Activated gamma-delta T cell treated with Interleukin-2 at 50 U/mL for 16 hours (primary cell): ENCODE data around the gene CNTNAP5.

Experiments
- DNase-seq: peaks from one replicate; pipeline ENCODE4 v3.0.0-alpha.2; 2020

Gene CNTNAP5

GRCh38 chr2:124835331-124835730, 810.2 kb downstream of the CNTNAP5 start:
- no peak for DNase-seq

GRCh38 chr2:124836416-124836815, 811.3 kb downstream of the CNTNAP5 start:
- no peak for DNase-seq

DNA sequence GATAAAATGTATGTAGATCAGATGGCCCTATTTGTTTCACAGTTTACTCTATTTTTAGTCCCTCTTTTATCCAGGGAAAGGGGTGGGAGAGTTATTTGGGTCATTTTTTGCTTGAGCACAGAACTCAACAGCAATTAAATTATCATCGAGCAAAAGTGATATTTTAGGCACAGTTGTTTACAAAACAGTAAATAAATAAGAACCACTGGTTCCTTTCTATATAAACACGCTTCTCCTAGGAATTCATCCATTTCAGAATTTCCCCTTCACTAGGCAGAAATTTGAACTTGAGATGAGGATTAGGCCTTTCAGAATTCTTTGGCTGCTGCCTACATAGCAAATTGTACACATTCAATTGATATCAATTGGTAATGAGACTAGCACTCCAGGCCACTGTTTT, 812.4 kb downstream of the CNTNAP5 start:
- DNase-seq = no peak

DNA sequence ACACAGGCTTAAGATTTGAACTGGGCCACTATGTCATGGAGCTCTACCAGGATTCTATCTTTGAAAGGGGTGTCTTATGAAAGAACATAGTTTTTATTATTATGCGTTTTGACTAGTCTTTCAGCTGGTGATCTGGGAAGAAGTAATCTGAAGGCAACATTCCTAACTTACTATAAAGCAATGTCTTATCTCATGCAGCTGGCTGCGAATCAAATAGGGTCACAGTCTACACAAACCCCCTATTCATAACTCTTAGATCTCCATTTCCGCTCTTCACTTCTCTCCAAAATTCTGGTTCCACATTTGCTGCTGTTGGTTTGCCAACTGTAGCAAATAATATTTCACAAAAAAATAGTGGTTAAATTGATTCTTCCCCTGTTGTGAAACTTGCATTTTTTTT, 813.3 kb downstream of the CNTNAP5 start:
- DNase-seq = no peak

DNA sequence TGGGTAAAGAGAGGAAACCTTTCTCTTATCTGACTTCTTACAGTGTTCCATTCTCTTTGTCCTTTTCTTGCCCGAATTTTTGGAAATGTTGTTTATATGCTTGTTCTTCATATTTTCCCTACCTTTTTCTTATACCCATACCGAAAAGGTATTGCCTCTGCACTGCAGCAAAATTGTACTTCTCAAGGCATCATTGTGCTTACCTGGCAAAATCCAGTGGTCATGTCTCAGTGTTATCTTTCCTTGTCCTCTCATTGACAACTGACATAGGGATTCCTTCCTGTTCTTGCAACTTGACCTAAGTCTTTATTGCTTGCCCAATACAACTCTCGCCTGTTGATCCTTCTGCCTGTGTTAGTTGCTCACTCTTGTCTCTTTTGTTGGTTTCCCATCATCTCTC, 842.2 kb downstream of the CNTNAP5 start:
- no peak for DNase-seq

DNA sequence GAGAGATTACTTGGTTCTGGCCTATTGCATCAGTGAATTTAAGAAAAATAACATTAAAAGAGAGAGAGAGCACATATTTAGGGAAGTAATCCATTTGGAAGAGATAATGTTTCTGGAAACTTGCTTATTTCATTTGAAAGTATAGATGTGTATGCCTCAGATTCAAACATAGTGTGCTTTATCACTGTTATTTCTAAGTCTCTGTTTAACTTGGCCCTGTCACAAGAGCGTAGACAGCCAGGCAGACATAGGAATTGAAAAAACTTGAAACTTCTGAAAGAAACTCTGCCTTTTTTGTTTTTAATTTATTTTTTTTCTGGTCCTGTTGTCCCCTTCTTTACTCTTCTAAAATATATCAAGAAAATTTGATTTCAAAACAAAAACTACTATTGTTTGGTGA, 849.1 kb downstream of the CNTNAP5 start:
- DNase-seq = no peak

DNA sequence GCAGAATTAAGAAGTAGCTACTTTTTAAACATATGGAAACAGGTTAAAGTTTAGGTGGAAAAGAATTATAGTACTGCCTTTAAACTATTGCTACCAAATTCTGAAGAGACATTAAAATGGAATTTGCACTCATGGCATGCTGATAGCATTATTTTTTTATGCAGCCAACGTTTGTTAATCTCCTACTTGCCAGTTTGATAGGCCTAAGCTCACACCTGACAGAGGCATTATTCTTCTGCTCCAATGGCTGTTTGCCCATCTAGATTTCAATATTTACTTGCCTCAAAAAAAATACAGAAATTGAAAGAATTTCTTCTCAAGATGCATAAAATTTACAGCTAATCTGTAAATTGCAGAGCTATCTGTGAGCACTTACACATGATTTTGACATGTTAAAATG, 849.6 kb downstream of the CNTNAP5 start:
- no peak for DNase-seq

- DNase-seq = no peak
These were observed 850.6 kb downstream of the CNTNAP5 start for GRCh38 chr2:124875627-124876244.

DNA sequence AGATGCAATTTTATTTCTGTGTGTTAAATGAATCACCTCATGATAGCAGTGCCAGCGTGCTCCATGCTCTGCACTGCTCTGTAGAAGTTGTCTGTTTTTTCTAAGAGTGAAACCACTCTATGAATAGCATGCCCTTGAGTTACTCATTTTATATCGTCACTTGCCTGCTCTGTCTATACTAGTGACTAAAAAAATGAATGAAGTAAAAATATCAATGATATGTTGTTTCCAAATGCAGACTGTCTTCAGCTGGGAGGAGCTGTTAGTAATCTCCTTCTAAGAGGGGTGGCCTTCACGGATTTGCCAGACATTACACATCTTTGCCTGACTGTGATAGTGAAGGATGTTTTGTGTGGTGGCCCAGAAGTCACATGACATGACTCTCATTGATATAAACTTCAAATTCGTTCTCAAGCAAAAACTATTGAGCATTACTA, 852.1 kb downstream of the CNTNAP5 start:
- DNase-seq = no peak

GRCh38 chr2:124879640-124880039, 854.6 kb downstream of the CNTNAP5 start:
- DNase-seq = no peak

DNA sequence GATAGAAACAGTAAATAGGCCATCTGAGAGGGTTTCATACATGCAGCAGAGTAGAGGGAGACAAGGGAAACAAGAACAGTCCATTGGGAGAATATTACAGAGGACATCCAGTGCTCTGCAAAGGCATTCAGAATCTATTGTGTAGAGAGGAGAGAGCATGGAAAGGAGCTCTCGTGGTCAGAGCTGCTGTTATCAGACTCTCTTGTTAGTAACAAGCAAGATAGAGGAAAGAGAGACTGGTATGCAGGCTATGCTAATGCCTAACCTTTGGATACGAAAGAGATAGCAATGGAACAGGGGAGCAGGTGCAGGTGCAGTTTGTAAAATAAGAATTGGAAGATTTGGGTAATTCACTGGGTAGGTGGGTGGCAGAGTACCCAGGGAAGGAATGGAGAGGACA, 855.9 kb downstream of the CNTNAP5 start:
- DNase-seq = no peak

GRCh38 chr2:124882423-124882822, 857.3 kb downstream of the CNTNAP5 start:
- no peak for DNase-seq

DNA sequence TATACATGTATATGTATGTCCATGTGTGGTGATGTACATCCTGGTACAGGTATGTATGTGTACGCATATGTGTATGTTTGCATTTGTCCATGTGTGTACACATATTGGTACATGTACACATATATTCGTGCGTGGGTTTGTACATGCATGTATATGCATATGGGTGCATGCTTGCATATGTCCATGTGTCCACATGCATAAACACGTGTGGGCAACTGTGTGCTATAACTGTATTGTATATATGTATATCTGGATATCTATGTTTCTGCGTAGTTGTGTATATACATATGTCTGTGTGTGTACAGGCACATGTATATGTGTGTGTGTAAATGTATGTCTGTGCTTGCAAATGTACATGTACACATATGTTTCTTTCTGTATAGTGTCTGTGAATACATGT, 858.5 kb downstream of the CNTNAP5 start:
- no peak for DNase-seq

DNA sequence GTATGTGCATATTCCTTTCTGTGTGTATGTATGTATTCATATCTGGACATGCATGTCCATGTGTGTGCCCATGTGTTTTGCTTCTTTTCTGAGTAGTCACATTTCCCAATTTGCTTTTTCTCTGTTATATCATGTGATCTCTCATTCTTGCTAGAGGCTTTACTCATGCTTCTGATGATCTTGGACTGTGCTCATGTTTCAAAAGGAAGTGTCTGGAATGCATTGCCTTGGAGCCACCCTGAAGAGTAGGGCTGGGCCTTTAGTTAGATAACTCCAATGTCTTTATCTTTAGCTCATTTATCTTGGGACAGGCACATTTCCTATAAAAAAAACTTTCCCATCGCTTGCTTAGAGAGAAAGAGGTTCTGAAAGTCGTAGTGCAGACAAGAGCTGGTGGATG, 859.2 kb downstream of the CNTNAP5 start:
- DNase-seq = no peak

- DNase-seq = no peak
These were observed 861.1 kb downstream of the CNTNAP5 start for GRCh38 chr2:124886216-124886615.

DNA sequence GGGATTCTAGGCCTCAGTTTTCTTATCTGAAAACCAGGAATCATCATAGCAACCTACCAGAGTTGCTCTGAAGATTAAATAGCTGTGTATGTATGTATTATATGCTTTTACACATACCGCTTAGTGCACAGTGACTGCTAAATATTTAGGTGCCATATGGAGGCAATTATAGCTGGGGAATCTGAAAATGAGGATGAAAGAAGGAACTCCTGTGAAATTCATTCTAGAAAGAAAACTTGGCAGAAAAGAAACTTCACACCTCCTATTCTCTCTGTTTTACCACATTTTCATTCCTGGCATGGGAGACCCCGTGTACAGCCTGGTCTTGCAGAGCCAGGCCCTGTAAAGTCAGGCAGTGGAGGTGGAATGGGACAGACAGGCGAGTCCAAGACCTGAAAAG, 862.4 kb downstream of the CNTNAP5 start:
- DNase-seq = no peak

- no peak for DNase-seq
These were observed 863.3 kb downstream of the CNTNAP5 start for GRCh38 chr2:124888431-124888830.

- DNase-seq = no peak
These were observed 869.1 kb downstream of the CNTNAP5 start for GRCh38 chr2:124894199-124894598.

DNA sequence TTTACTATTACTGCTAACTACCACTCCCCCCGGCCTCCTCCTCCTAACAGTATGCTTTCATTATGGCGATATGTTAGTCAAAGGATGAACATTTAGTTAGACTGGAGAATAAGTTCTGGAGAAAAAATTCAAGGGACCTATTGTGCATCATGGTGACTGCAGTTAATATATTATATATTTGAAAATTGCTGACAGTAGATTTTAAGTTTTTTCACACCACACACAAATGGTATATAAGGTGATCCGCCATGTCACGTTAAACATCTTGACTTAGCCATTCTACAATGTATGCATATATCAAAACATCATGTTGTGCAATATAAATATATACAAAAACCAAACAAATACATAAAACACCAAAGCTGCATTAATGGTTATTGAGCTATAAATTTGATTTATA, 873.7 kb downstream of the CNTNAP5 start:
- DNase-seq = no peak

DNA sequence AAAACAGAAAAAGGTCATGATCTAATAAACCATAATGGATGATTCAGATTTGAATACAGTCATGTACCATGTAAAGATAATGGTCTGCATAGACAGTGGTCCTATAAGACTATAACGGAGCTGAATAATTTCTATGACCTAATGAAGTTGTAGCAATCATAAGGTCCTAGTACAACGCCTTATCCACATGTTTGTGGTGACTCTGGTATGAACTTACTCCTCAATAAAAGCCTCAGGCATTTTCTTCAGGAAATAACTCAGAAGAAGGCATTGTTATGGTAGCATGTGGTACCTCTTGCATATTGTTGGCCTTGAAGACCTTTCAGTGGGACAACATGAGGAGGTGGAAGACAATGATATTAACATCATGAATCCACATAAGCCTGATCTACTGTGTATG, 883.3 kb downstream of the CNTNAP5 start:
- no peak for DNase-seq

DNA sequence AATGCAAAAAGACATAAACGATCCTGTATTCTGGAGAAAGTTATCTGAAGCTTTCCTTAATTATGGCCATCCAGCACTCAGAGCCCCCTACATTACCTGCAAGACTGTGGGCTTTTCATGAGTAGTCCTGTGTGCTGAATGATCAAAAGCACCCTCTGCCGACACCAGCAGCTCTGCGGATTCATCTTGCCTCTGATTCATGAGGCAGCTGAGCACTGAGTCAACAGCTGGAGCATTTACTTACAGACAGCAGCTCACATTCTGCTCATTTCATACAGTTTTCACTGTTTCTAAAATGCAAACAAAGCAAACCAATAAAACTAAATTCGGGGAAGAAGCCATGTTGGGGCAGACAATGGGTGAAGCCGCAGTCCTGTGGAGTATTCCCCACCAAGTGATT, 886.5 kb downstream of the CNTNAP5 start:
- no peak for DNase-seq

DNA sequence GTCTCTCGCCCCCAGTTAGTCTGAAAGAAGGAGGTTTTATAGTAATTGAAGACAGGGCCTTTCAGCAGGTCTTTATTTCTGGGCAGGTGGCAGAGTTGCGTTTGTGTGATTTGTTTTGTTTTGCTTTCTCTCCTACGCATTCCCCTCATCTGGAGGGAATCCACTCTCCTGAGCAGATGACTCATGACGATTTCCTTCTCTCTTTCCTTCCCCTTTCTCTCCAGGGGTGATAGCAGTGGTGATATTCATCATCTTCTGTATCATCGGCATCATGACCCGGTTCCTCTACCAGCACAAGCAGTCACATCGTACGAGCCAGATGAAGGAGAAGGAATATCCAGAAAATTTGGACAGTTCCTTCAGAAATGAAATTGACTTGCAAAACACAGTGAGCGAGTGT, 888.8 kb downstream of the CNTNAP5 start:
- DNase-seq = no peak

- DNase-seq = no peak
These were observed 890.5 kb downstream of the CNTNAP5 start for GRCh38 chr2:124915567-124915966.

GRCh38 chr2:124919296-124919695, 894.2 kb downstream of the CNTNAP5 start:
- no peak for DNase-seq

GRCh38 chr2:124920448-124920847, 895.4 kb downstream of the CNTNAP5 start:
- no peak for DNase-seq

- DNase-seq = no peak
These were observed 896.1 kb downstream of the CNTNAP5 start for GRCh38 chr2:124921191-124921590.
